HG03439 (cell line): ENCODE measurements around the gene CFAP300.

Experiments used
- ATAC-seq: cut with Tn5 transposase; IDR thresholded peaks from one replicate; pipeline ENCODE4 v1.9.1; 2021; ENCODE audit warnings: mild to moderate bottlenecking, moderate library complexity; ENCODE audit not compliant: unreplicated experiment

The CFAP300 gene

DNA sequence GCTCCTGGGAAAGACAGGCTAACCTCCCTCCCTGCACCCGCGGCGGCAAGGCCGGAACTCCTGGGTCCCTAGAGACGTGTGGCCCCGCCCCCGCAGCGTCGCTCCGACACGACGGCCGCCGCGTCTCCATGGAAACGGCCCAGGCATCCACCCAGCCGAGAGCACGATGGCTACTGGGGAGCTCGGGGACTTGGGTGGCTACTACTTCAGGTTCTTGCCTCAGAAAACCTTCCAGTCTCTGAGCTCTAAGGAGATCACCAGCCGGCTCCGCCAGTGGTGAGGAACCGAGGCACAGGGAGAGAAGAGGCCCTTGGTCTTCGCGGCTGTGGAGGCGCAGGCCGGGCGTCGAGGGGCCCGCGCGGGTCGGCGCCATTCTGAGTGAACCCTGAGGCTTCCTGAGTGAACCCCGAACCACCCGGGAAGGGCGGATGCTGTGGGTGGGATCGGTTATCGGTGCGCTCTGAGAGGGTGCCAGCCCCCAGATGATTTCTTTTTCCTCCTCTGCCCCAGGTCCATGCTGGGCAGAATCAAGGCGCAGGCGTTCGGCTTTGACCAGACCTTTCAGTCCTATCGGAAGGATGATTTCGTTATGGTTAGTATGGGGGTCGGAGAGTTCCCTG is at the start of gene CFAP300:
Gene CFAP300 (plus strand): TSS at position 133 of the 620 bp plus-strand sequence. CDS start 34 bp downstream, at position 167.
- peak; percentile 84 for ATAC-seq

DNA sequence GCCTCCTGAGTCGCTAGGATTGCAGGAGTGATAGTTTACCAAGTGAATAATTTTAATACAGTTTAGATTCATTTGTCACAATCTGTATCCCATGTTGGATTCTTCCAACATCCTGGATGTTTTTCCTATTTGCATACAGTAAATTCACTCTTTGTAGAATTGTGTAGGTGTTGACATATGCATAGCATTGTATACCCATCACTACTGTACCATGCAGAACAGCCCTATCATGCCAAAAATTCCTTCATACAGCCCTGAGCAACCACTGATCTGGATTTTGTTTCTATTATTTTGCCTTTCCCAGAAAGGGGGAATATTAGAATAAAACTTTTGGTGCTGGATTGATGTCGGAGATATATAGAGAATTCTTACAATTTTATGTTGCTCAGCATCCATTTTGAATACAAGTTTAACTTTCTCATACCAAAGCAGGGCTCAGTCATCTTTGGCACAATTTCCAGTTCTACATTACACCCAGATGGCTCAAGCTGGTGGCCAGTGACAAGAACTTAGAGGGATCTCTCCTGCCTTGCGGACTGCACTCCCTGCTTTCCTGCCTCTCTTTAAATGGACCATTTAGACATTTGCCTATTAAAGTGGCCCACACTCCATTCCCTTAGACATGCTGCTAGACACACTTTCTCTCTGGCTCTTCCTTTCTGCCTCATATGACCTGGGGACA is 45.4 kb upstream of the CFAP300 start:
- no peak for ATAC-seq

DNA sequence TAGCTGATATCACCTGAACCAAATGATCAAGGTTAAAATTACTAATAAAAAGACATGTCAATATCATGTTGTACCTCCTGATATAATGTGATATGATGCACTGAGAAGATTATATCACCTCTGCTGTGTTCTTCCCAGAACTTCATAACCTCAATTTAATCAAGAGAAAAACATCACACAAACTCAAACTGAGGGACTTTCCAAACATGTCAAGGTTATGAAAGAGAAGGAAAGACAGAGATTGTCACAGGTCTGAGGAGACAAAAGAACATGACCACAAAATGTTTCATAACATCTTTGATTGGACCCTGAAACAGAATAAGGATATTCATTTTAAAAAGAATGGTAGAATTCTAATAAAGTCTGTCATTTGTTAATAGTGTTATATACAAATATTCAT is 43.0 kb upstream of the CFAP300 start:
- no peak for ATAC-seq

DNA sequence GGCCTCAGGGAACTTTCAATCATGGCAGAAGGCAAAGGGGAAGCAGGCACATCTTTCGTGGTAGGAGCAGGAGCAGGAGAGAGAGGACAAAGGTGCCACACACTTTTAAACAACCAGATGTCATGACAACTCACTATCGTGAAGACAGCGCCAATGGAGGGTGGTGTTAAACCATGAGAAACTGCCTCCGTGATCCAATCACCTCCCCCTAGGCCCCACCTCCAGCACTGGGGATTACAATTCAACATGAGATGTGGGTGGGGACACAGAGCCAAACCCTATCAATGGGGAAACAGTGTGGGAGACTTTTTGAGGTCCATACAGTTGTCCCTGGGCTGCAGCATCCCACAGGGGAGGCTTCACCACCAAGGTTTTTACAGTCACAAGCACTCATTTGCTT is 41.9 kb upstream of the CFAP300 start:
- no peak for ATAC-seq

DNA sequence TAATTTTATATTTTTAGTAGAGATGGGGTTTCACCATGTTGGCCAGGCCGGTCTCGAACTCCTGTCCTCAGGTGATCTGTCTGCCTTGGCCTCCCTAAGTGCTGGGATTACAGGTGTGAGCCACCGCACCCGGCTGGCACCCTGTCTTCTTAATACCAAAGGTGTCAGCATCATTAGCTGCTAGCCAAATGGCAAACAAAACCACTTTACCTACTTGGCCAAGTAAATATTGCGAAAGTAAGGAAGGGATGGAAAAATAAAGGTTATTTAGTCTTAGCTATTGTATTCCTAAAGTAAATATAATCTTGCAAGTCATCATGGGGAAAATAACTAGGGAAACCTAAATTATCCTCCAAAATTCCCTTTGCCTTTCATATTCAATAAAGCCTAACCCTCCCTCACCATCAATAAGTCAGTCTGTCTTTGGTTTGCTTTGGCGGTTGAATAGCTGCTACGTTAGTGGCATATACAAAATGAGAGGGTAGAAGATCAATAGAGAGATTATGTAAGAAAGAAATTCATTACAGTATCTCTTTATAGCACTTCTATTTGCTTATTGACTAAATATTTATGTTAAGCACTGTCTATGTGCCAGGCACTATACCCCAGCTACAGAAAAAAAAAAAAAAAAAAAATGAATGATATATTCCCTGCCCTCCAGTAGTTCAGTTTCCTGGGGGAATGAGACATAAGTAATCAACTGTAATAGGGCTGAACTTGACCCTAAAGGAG is 40.2 kb upstream of the CFAP300 start:
- ATAC-seq = no peak

DNA sequence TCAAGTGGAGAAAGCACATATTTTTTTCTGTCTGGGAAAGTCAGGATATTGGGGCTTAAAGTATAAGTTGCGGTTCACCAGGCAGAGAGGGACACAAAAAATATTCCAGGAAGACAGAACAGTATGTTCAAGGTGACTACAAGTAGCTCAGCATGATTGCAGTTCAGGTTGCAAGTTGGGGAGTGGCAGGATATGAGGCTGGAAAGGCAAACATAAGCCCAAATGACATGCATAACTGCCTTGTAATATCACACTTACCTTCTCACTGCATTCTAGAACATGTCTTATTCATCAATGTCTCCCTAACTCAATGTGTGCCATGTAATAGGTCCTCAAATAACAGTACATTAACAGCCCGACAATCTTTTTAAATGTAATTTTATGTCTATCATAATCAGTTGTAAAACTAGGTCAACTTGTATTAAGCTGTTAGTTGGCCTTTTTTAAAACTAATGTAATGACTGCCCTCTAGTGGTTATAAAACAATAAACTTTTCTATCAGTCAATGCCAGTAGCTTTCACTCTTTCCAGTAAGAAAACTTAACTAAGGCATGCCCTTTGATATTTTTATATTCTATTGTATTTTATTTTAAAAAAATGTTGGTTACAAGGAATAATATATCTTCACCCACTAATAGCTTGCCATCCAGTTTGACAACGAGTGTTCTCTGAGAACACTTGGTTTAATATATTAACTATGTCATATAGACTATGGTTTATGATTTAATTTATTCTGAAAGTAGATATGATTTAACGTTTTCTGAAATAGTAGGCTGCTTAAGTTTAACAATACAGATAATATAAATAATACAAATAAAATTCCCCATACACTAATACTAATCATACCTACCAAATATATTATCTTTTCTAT is 39.4 kb upstream of the CFAP300 start:
- ATAC-seq = peak; percentile 77

DNA sequence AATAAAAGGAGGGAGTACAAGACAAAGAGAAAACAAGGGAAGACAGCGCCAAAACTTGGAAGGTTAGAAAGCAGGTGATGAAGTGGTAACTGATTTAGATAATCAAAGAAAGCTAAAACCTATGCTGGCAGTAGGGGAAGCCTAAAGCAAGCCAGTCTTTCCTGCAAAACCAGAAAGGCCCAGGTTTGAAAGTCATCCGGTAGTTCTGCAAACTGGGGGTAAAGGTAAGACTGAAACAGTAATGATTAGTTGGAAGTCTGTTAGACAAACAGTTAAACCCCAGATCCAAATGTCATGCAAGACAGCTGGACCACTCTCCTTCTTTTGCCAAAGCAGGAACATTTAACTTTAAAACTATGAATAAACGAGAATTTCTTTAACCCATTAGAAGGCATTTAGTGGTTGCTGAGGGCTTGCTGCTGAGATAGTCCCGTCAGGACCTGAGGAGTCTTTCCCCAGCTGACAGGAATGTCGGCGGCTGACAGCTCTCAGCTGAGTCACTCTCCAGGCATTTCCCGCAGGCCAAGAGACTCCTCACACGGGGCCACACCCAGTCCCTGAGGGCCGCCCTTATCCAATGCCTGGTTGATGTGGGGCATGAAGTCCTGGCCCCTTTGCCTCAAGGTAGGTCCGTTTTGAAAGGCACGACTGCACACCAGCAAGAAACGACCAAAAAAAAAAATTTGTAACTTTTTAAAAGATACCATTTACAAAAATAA is 36.3 kb upstream of the CFAP300 start:
- ATAC-seq = no peak

DNA sequence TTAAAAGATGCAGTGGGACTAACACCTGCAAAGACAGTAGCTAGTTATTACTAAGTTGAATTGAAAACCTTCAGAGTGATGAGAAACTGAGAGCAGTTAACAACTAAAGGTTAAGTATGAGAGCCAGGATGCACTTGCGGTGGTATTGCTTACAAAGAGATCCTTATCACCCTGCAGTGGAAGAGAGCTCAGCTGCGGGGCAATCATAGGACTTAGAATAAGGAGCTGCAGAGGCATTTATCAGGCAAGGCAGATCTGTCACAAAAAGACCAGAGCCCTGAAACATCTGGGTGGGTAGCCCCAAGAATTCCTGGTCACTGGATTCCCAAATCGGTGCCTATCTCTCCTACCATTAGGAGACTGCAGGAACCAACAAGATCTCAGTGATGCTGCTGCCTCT is 34.3 kb upstream of the CFAP300 start:
- no peak for ATAC-seq

DNA sequence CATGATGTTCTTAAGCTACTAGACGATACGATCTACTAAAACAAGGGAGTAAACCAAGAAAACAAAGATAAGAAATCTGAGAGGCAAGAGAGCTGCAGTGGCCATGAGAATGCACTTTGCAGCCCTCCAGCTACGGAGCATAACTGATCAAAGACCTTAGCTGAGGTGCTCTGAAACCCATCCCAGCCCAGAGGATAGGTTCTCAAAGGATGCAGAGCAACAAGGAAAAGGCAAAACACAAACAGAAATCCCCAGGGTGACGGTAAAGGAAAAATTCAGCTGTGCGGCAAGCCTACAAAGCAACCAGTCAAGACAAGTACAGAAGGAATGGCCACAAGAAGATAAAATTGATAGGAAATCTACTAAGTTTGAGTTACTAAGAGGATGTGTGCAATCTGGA is 32.5 kb upstream of the CFAP300 start:
- ATAC-seq = no peak

DNA sequence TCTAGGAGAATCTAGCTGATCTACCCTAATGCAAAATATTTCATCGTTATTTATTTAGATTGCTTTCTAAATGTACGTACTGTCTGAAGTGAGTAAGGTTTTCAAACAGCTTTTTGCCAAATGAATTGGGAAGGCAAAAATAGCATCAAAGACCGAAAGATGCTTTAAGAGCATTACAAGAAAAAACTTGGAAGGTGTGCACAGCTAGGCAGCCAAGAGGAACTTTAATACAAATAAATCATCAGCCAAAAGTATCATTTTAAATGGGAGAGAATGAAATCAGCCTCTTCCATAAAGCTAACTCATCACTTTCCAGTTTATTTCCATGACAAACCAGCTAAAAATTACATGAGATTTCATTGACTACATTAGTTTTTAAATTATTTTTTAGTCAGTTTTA is 30.2 kb upstream of the CFAP300 start:
- ATAC-seq = no peak

DNA sequence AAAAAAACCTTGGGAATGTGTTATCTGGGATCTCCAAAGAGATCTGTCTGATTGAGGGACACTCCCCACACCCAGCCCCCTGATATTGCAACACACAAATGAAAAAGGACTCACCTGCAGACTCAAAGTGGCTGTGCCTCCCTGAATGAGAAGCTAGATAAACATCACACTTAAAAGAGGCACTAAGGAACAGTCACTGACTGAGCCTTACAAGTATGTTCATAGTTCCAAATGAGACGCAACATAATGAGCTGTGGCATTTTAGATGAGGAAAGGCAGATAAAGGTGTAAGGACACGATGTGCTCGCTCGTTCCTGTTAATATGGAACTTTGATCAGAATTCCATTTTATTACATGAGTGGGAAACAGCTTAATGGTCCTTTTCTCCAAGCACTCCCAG is 21.0 kb upstream of the CFAP300 start:
- ATAC-seq = no peak

DNA sequence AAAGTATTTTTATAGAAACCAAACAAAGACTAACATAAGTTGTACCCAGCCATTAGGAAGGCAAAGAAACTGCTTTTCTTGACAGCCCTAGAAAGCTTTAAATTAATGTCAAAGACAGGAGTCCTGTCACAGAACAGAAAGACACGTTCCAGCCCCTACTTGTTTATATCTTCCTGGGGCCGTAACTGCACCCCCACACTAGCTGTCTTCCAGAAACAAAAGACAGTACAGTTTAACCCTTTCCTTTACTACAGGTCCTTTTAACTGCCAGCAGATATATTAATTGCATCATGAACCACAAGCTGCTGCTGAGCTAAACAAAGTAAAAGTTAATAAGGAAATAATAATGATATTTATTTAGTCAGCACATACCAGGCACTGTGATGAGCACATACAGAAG is 20.3 kb upstream of the CFAP300 start:
- no peak for ATAC-seq

DNA sequence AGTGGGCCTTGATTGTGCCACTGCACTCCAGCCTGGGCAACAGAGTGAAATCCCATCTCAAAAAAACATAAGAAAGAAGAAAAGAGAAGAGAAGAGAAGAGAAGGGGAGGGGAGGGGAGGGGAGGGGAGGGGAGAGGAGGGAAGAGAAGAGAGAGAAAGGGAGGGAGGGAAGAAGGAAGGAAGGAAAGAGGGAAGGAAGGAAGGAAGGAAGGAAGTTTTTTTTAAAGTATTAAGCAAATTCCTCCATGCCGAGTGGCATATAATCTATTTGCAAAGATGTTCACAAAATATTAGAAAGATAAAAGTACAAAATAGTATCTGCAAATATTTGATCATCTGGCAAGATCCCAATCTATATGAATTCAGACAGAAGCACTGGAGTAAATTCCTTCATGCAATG is 10.5 kb upstream of the CFAP300 start:
- no peak for ATAC-seq

DNA sequence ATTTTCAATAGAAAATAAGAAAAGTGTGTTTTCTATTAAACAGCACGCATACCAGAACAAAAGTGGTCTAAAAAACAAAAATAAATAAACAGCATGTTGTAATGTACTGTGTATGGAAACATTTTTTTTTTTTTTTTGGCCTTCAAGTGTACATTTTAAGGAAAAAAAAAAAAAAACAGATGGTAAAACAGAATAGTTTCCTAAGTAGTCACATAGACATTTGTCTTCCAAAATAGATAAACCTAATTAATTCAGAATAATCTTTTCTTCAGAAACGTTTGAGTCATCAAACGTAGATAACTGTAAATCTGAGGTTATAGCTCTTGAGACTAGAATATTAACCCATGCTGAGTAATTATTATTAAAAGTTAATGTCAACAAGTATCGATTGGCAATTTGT is 396 bp upstream of the CFAP300 start:
- no peak for ATAC-seq

DNA sequence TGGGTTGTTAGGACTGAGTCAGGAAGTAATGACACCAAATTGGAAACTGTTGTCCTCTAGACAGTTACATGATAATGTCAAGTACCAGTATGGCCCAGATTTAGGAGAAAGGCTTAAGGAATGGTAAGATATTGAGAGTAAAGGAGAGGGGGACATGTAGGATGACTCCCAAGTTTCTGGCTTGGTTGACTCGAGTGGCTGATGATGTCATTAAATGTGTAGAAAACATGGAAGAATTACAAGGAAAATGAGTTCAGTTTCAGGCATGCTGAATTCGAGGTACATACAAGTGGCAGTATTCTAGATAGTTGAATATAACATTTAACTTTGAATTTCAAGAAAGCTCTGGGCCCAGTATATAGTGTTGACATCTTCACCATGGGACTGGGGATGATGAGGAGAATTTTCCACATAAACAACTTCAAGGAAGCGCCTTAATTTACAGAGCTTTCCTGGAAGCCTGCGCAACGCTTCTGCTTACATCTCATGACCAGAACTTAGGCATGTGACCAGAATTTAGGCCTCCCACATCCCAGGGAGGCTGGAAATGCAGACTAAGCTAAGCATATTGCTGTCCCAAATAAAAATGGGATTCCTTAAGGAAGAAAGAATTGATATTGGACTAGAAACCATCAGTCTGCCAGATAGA is 3.8 kb downstream of the CFAP300 start:
- ATAC-seq = no peak

DNA sequence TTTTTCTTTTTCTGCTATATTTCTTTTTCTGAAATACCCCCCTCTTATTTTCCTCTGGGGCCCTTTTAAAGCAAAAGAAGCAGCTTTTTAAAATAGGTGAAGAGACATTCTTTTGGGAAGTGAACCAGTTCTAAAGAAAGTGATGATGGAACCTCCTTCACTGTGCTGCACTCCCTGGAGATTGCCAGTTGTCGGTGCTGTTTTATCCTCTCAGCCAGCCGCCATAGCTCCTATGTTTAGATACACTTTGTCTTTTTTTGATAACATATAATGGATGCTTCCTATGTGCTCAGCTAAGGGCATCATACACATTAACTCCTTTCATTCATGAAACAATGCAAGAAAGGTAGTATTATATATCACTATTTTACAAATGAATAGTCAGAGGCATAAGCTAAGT is 14.0 kb downstream of the CFAP300 start:
- ATAC-seq = no peak

DNA sequence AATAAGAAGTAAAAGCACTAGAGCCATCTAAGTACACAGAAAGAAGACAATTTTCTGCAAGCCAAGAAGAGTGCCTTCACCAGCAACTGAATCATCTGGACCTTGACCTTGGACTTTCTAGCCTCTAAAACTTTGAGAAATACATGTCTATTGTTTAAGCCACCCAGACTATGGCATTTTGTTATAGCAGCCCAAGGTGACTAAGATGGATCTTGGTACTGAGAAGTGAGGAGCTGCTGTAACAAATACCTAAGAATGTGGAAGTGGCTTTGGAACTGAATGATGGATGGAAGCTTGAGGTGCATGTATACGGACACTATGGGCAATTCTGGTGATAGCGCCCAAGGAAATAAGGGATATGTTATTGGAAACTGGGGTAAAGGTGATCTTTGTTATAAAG is 14.9 kb downstream of the CFAP300 start:
- ATAC-seq = no peak

DNA sequence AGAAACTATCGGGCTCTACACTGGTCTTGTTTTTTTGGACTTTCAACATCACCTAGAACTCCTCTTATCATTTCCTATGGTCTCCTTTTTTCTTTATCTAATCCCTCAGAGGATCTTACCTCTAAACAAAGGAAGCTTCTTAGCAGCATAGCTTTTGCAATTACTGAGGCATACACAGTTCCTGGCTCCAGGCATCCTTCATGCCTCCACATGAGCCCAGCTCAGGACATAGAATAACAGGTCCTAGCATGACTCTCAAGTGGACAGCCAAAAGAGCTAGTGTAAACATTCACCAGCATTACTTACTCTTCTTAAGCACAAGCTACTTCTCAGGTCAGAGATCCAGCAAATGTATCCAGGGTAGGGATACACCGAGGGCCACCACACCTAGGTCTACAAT is 17.1 kb downstream of the CFAP300 start:
- ATAC-seq = no peak

DNA sequence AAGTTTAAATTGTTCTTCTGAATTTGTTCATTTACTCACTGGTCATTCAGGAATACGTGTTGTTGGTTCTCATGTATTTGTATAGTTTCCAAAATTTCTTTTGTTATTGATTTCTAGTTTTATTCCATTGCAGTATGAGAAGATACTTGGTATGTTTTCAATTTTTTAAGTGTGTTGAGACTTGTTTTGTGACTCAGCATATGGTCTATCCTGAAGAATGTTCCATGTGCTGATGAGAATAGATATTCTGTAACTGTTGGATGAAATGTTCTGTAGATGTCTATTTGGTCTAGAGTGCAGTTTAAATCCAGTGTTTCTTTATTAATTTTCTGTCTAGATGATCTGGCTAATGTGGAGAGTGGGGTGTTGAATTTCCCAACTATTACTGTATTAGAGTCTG is 23.5 kb downstream of the CFAP300 start:
- no peak for ATAC-seq
